GM23338 (cell line): ENCODE data around the gene GPRC5D. TPM values are rescaled to one million over a fixed set of nuclear protein-coding genes. Genes with fewer than 3 reads are reported as not detected.

Source experiments
- ATAC-seq: fragments of 200-7000 bp; cut with Tn5 transposase; 3 replicates; pipeline ENCODE4 v1.9.1; 2020
- DNase-seq: peaks from one replicate; pipeline ENCODE4 v3.0.0-alpha.2; 2015; ENCODE audit warnings: low spot score
- H2AFZ ChIP-seq: fragments of 200-600 bp; sonication (generic); 2 replicates; pipeline ENCODE4 v1.8.0; 2016; ENCODE audit warnings: antibody characterized with exemption, mild to moderate bottlenecking, moderate library complexity
- H3F3A ChIP-seq: fragments of 200-600 bp; sonication (generic); replicated peaks from 2 replicates; pipeline ENCODE4 v1.8.0; 2017; ENCODE audit warnings: antibody characterized with exemption, mixed run types, low read depth
- H3K27ac ChIP-seq: fragments of 200-600 bp; sonication (generic); 2 replicates; pipeline ENCODE4 v1.6.1; 2016; ENCODE audit warnings: low read depth
- H3K27me3 ChIP-seq: fragments of 200-600 bp; sonication (generic); 2 replicates; pipeline ENCODE4 v1.8.0; 2016; ENCODE audit warnings: mild to moderate bottlenecking, mixed run types, moderate library complexity; ENCODE audit not compliant: insufficient read depth
- H3K36me3 ChIP-seq: fragments of 200-600 bp; sonication (generic); 2 replicates; pipeline ENCODE4 v1.8.0; 2016; ENCODE audit warnings: mild to moderate bottlenecking; ENCODE audit not compliant: insufficient read depth
- H3K4me1 ChIP-seq: fragments of 200-600 bp; sonication (generic); 2 replicates; pipeline ENCODE4 v1.8.0; 2016; ENCODE audit warnings: mild to moderate bottlenecking, moderate library complexity; ENCODE audit not compliant: insufficient read depth
- H3K4me2 ChIP-seq: fragments of 200-600 bp; sonication (generic); 2 replicates; pipeline ENCODE4 v1.7.1; 2017; ENCODE audit warnings: mixed run types
- H3K4me3 ChIP-seq: fragments of 200-600 bp; sonication (generic); 2 replicates; pipeline ENCODE4 v1.6.1; 2016; ENCODE audit warnings: mixed run types
- H3K79me2 ChIP-seq: fragments of 200-600 bp; sonication (generic); replicated peaks from 2 replicates; pipeline ENCODE4 v1.8.0; 2017; ENCODE audit warnings: mild to moderate bottlenecking; ENCODE audit not compliant: insufficient read depth
- H3K9me2 ChIP-seq: fragments of 200-600 bp; sonication (generic); 2 replicates; pipeline ENCODE4 v1.8.0; 2017; ENCODE audit not compliant: insufficient read depth
- H4K20me1 ChIP-seq: fragments of 200-600 bp; sonication (generic); replicated peaks from 2 replicates; pipeline ENCODE4 v1.8.0; 2017; ENCODE audit warnings: mild to moderate bottlenecking; ENCODE audit not compliant: insufficient read depth
- H3K27ac Mint-ChIP-seq: 2 replicates; pipeline ENCODE4 v1.8.0; 2020; ENCODE audit warnings: inconsistent platforms, mild to moderate bottlenecking, moderate library complexity, mixed read lengths
- H3K27me3 Mint-ChIP-seq: 3 replicates; pipeline ENCODE4 v1.8.0; 2022; ENCODE audit warnings: low read depth, mild to moderate bottlenecking, moderate library complexity, mixed read lengths, inconsistent platforms; ENCODE audit not compliant: insufficient read depth, poor library complexity
- H3K36me3 Mint-ChIP-seq: 3 replicates; pipeline ENCODE4 v1.8.0; 2021; ENCODE audit warnings: low read depth, mild to moderate bottlenecking, inconsistent platforms, moderate library complexity, mixed read lengths
- H3K4me1 Mint-ChIP-seq: 3 replicates; pipeline ENCODE4 v1.8.0; 2020; ENCODE audit warnings: mild to moderate bottlenecking, inconsistent platforms, mixed read lengths
- H3K4me3 Mint-ChIP-seq: 3 replicates; pipeline ENCODE4 v1.8.0; 2021; ENCODE audit warnings: moderate library complexity, mild to moderate bottlenecking, inconsistent platforms, mixed read lengths
- H3K9me3 Mint-ChIP-seq: 3 replicates; pipeline ENCODE4 v1.8.0; 2020; ENCODE audit warnings: moderate library complexity, mild to moderate bottlenecking, inconsistent platforms, mixed read lengths
- CREB1 ChIP-seq: fragments of 250-450 bp; sonication (Bioruptor Pico); IDR thresholded peaks from 2 replicates; pipeline ENCODE4 v1.5.0; 2020; ENCODE audit warnings: low read depth, mild to moderate bottlenecking, moderate library complexity
- CTCF ChIP-seq, 2 experiments: fragments of 200-600 bp in 1 of 2; sonication (generic) in 1 of 2; conservative IDR thresholded peaks; 2 replicates each; pipeline versions ENCODE4 v1.5.1 to v1.6.1; 2016 to 2017; ENCODE audit warnings: antibody characterized with exemption in 2 of 2, low read depth in 2 of 2, mild to moderate bottlenecking in 2 of 2, moderate library complexity in 1 of 2
- ETS1 ChIP-seq: IDR thresholded peaks from 2 replicates; pipeline ENCODE4 v1.6.1; 2016; ENCODE audit warnings: antibody characterized with exemption
- EZH2 ChIP-seq: fragments of 200-600 bp; sonication (generic); IDR thresholded peaks from one replicate; pipeline ENCODE4 v1.8.0; 2017; ENCODE audit warnings: antibody characterized with exemption, mild to moderate bottlenecking, low read depth; ENCODE audit not compliant: unreplicated experiment
- EZH2phosphoT487 ChIP-seq: fragments of 200-600 bp; sonication (generic); IDR thresholded peaks from one replicate; pipeline ENCODE4 v1.8.1; 2018; ENCODE audit warnings: antibody characterized with exemption; ENCODE audit not compliant: unreplicated experiment
- JUNB ChIP-seq: IDR thresholded peaks from one replicate; pipeline ENCODE4 v1.6.1; 2016; ENCODE audit warnings: antibody characterized with exemption; ENCODE audit not compliant: unreplicated experiment
- NANOG ChIP-seq: IDR thresholded peaks from 2 replicates; pipeline ENCODE4 v1.6.1; 2016; ENCODE audit warnings: antibody characterized with exemption, borderline replicate concordance
- POLR2AphosphoS5 ChIP-seq: IDR thresholded peaks from 2 replicates; pipeline ENCODE4 v1.6.1; 2016; ENCODE audit warnings: antibody characterized with exemption, low read depth
- REST ChIP-seq: IDR thresholded peaks from one replicate; pipeline ENCODE4 v1.6.1; 2018; ENCODE audit warnings: antibody characterized with exemption; ENCODE audit not compliant: unreplicated experiment
- STAT1 ChIP-seq: IDR thresholded peaks from one replicate; pipeline ENCODE4 v1.6.1; 2016; ENCODE audit warnings: antibody characterized with exemption; ENCODE audit not compliant: unreplicated experiment
- ZNF114 ChIP-seq: fragments of 250-450 bp; sonication (Bioruptor Pico); IDR thresholded peaks from 2 replicates; pipeline ENCODE4 v1.5.0; 2020; ENCODE audit warnings: mild to moderate bottlenecking, moderate library complexity
- ZNF331 ChIP-seq: fragments of 250-450 bp; sonication (Bioruptor Pico); IDR thresholded peaks from 2 replicates; pipeline ENCODE4 v1.5.0; 2020; ENCODE audit warnings: low read depth, mild to moderate bottlenecking, moderate library complexity
- ZNF462 ChIP-seq: fragments of 250-450 bp; sonication (Bioruptor Pico); IDR thresholded peaks from 2 replicates; pipeline ENCODE4 v1.5.0; 2020; ENCODE audit warnings: mild to moderate bottlenecking, moderate library complexity
- polyA plus RNA-seq: library from polyadenylated mRNA; unstranded; fragments of >200 nt; fragmentation: Nextera tagmentation; extraction: Ambion mirVana; gene quantifications from 2 replicates; pipeline ENCODE4 v1.2.1, GENCODE V29; 2016
- total RNA-seq: library from RNA; depleted of rRNA; stranded (reverse); fragments of >200 nt; shearing (Covaris generic); gene quantifications from 2 replicates; pipeline ENCODE4 v1.2.3, GENCODE V29; 2014

Gene GPRC5D
- total and polyA plus RNA-seq, 2 experiments from 2014 or later = not detected

GRCh38 chr12:12908711-12909110, 43.3 kb downstream of the GPRC5D start:
- H3K36me3 ChIP-seq = no peaks in the 10 kb centered on the region
- no peaks in the 10 kb centered on the region for H3F3A ChIP-seq
- DNase-seq (no peak), ATAC-seq (no peak)
- no peak overlapping the region for H3K27ac ChIP-seq
- no peak overlapping the region for H3K4me2 ChIP-seq
- no peaks in the 10 kb centered on the region for H3K4me1 ChIP-seq
- H3K4me3 ChIP-seq = no peak overlapping the region
- no peak overlapping the region for H3K27ac Mint-ChIP-seq
- no peaks in the 10 kb centered on the region for H4K20me1 ChIP-seq
- H3K27me3 Mint-ChIP-seq = peaks cover 5% of the 10 kb centered on the region
- no peak for TF ChIP-seq STAT1
- no peak for TF ChIP-seq EZH2
- no peak for TF ChIP-seq CTCF (conservative IDR thresholded peaks at IDR 0.05; ENCODE audit: low read depth in 2 of 2)
- no peak for TF ChIP-seq JUNB
- no peak for TF ChIP-seq CREB1 (CRISPR knock-in tag)
- no peak for TF ChIP-seq EZH2phosphoT487
- TF ChIP-seq ZNF331 (CRISPR knock-in tag) = no peak
- no peak for TF ChIP-seq ZNF462 (CRISPR knock-in tag)
- TF ChIP-seq NANOG = no peak
- TF ChIP-seq POLR2AphosphoS5 = no peak
- no peak for TF ChIP-seq ZNF114 (CRISPR knock-in tag)
- no peak for TF ChIP-seq ETS1
- TF ChIP-seq REST = no peak
- no peaks in the 10 kb centered on the region for H3K79me2 ChIP-seq
- no peaks in the 10 kb centered on the region for H3K27me3 ChIP-seq
- no peaks in the 10 kb centered on the region for H3K9me3 Mint-ChIP-seq
- no peak overlapping the region for H2AFZ ChIP-seq
- H3K9me2 ChIP-seq = 0 out of 2 replicates have a peak, but pooled peaks cover 4% of the 10 kb centered on the region
- no peaks in the 10 kb centered on the region for H3K36me3 Mint-ChIP-seq
- H3K4me3 Mint-ChIP-seq = no peak overlapping the region
- peaks cover 6% of the 10 kb centered on the region for H3K4me1 Mint-ChIP-seq
